Measurements from ENCODE around the gene TIMM22.

GRCh38 chr17:1032391-1032790, 35.5 kb downstream of the TIMM22 start:
- TF ChIP-seq POLR2AphosphoS5 (IDR thresholded peaks at IDR 0.05; ENCODE audit: borderline replicate concordance, low read depth, low read length): no peak
- TF ChIP-seq EZH2 (IDR thresholded peaks at IDR 0.05): no peak
- TF ChIP-seq FOXP2 (optimal IDR thresholded peaks at IDR 0.05; ENCODE audit: control extremely low read depth, extremely low read length, insufficient read depth): no peak
